Duodenal mucosa (tissue), 2 donors: ENCODE measurements around the gene KIF13A.
"Not testable (repeated sequence)": the region's sequence is repeated elsewhere in the genome, so short reads cannot be mapped to it uniquely, and the experiment has no call there.

ENCODE experiments used
- H3K27ac ChIP-seq: one replicate; pipeline ENCODE4 v1.7.0; 2013; ENCODE audit warnings: low read depth, low read length
- H3K27me3 ChIP-seq, 2 donors: one replicate each; pipeline ENCODE4 v1.7.0; 2013; ENCODE audit warnings: low read length in 2 of 2, control low read depth in 1 of 2; ENCODE audit not compliant: insufficient read depth in 2 of 2, control insufficient read depth in 1 of 2
- H3K36me3 ChIP-seq, 2 donors: one replicate each; pipeline ENCODE4 v1.7.0; 2013; ENCODE audit warnings: low read length in 2 of 2, control low read depth in 1 of 2; ENCODE audit not compliant: insufficient read depth in 2 of 2, control insufficient read depth in 1 of 2
- H3K4me1 ChIP-seq, 2 donors: one replicate each; pipeline ENCODE4 v1.7.0; 2013; ENCODE audit warnings: low read length in 2 of 2, control low read depth in 1 of 2; ENCODE audit not compliant: insufficient read depth in 2 of 2, control insufficient read depth in 1 of 2
- H3K4me3 ChIP-seq, 2 donors: one replicate each; pipeline ENCODE4 v1.7.0; 2013; ENCODE audit warnings: low read length in 2 of 2, low read depth in 1 of 2
- H3K9ac ChIP-seq, 2 donors: one replicate each; pipeline ENCODE4 v1.7.0; 2013; ENCODE audit warnings: low read length in 2 of 2, low read depth in 1 of 2
- H3K9me3 ChIP-seq, 2 donors: one replicate each; pipeline ENCODE4 v1.7.0; 2013; ENCODE audit warnings: low read length in 2 of 2, control low read depth in 1 of 2; ENCODE audit not compliant: control insufficient read depth in 1 of 2

The KIF13A gene

DNA sequence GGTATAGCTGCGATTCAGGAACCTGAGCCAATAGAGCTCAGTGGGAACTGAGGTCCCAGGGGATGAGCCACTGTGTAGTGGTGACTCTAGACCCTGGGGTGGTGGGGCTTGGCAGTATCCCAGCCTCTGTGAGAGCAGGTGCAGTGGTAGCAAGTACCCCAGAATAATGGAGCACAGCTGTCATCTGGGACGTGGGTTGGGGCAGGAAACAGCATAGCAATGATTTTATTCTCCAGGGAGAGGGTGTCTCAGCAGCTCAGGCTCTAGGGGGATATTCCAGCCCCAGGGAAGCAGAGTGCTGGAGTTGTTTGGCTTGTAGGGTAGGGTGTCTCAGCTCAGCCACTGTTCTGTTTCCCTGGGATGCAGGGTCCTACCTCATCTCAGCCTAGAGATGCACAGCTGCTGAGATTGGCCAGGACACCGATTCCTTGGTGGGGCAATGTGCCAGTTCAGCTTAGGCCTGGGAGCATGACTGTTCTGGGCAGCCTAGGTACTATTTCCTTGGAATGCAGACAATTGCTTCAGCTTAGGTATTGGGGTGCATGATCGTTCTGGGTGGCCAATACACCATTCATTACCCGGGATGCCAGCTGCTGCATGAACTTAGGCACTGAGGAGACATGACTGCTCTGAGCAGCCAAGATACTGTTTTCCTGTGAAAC, 246.7 kb downstream of the KIF13A start:
- Histone ChIP-seq H3K4me1 (no peaks in the 10 kb centered on the region), H3K27ac (no peak overlapping the region), H3K27me3 (no peaks in the 10 kb centered on the region), H3K36me3 (no peaks in the 10 kb centered on the region), H3K9me3 (peaks cover 12 to 22% of the 10 kb centered on the region in 2 donors), H3K4me3 (no peak overlapping the region), H3K9ac (no peak overlapping the region)

DNA sequence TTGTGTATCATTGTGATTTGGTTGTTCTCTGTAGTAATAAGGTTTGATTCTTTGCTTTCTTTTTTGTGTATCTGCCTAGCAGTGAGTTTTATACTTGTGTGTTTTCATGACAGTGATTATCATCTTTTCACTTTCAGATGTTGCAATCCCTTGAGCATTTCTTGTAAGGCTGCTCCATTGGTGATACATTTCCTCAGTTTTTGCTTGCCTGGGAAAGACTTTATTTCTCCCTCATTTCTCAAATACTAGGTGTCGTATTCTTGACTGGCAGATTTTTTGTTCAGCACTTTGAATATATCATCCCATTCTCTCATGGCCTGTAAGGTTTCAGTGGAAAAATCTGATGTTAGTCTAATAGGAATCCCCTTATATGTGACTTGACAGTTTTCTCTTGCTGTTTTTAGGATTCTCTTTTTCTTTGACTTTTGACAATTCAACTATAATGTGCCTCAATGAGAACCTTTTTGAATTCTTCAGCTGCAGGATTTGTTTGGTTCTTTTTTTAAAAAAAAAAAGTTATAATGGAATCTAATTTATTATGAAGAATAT, 249.7 kb downstream of the KIF13A start:
- no peak overlapping the region for H3K4me3 ChIP-seq
- no peaks in the 10 kb centered on the region for H3K27me3 ChIP-seq
- no peak overlapping the region for H3K9ac ChIP-seq
- no peaks in the 10 kb centered on the region for H3K36me3 ChIP-seq
- H3K4me1 ChIP-seq, result no peaks in the 10 kb centered on the region
- peaks cover 12 to 22% of the 10 kb centered on the region in 2 donors for H3K9me3 ChIP-seq
- no peak overlapping the region for H3K27ac ChIP-seq

DNA sequence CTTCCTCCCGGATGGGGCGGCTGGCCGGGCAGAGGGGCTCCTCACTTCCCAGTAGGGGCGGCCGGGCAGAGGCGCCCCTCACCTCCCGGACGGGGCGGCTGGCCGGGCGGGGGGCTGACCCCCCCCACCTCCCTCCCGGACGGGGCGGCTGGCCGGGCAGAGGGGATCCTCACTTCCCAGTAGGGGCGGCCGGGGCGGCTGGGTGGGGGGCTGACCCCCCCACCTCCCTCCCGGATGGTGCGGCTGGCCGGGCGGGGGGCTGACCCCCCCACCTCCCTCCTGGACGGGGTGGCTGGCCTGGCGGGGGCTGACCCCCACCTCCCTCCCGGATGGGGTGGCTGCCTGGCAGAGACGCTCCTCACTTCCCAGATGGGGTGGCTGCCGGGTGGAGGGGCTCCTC, 252.1 kb downstream of the KIF13A start:
- H3K27ac ChIP-seq, H3K27me3 ChIP-seq, H3K9ac ChIP-seq, H3K4me1 ChIP-seq, H3K4me3 ChIP-seq, H3K36me3 ChIP-seq: not testable (repeated sequence)
- H3K9me3 ChIP-seq, result peaks cover 12 to 22% of the 10 kb centered on the region in 2 donors

DNA sequence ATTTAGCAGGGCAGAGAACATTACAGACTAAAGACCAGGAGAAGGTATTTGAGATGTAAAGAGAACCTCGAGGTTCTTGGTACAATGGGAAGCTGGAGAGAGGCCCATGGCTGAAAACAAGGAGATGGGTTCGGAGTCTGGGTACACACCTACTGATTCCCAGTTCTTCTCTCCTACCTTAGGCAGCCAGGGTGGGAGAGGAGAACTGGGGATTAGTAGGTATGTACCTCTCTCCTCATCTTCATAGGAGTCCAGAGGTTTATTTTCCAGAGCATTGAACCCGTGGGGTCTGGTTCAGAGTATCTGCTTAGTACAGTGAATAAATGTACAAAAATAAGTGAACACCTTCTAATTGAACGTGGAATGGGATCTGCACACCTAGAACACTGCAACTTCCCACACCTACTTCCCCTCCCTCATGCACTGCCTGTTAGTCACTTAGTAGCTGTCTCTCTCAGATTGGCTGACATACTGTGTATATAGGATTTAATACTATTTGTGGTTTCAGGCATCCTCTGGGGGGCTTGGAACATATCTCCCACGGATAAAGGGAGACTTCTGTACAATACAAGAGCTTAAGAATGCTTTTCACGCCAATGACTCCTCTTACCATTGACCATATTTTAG, 257.2 kb downstream of the KIF13A start:
- Histone ChIP-seq H3K4me1 (peaks cover 1% of the 10 kb centered on the region in 2 donors), H3K36me3 (no peaks in the 10 kb centered on the region), H3K4me3 (no peak overlapping the region), H3K9ac (no peak overlapping the region), H3K9me3 (no peaks in the 10 kb centered on the region), H3K27me3 (no peaks in the 10 kb centered on the region), H3K27ac (no peak overlapping the region)

DNA sequence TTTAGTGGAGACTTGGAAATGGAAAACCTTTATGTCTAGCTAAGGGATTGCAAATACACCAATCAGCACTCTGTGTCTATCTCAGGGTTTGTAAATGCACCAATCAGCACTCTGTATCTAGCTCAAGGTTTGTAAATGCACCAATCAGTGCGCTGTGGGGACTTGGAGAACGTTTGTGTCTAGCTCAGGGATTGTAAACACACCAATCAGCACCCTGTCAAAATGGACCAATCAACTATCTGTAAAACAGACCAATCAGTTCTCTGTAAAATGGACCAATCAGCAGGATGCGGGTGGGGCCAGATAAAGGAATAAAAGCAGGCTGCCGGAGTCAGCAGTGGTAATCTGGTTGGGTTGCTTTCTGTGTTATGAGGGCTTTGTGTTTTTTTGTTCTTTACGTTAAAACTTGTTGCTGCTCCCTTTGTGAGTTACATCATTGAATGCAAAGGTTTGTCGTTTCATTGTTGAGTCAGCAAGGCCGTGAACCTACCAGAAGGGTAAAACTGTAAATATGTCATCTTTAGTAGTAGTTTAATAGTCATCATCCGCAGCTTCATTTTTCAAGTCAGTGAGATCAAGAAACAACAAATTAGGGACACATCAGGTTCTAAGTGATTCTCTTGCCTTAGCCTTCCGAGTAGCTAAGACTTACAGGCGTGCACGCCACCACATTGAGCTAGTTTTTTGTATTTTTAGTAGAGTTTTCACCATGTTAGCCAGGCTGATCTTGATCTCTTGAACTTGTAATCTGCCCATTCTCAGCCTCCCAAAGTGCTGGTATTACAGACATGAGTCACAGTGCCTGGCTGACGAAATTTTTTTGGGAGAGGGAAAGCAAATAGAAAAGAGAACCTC, 258.0 kb downstream of the KIF13A start:
- Histone ChIP-seq H3K9ac (no peak overlapping the region), H3K27ac (no peak overlapping the region), H3K4me3 (no peak overlapping the region), H3K27me3 (no peaks in the 10 kb centered on the region), H3K36me3 (no peaks in the 10 kb centered on the region), H3K9me3 (no peaks in the 10 kb centered on the region), H3K4me1 (peaks cover 4 to 5% of the 10 kb centered on the region in 2 donors)

DNA sequence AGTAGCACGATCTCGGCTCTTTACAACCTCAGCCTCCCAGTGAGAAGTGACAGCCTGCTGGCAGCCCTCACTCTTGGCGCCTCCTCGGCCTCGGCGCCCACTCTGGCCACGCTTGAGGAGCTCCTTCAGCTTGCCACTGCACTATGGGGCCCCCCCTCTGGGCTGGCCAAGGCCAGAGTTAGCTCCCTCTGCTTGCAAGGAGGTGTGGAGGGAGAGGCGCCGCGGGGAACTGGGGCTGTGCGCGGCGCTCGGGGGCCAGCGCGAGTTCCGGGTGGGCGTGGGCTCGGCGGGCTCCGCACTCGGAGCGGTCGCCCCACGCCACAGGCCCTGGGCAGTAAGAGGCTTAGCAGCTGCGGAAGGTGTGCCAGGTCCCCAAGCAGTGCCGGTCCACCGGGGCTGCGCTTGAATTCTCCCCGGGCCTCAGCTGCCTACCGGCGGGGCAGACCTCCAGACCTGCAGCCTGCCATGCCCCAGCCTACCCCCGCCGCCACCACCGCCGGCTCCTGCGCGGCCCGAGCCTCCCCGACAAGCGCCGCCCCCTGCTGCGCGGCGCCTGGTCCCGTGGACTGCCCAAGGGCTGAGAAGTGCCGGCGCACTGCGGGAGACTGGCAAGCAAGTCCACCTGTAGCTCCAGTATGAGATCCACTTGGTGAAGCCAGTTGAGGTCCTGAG, 258.7 kb downstream of the KIF13A start:
- H3K36me3 ChIP-seq, result no peaks in the 10 kb centered on the region
- no peaks in the 10 kb centered on the region for H3K9me3 ChIP-seq
- no peaks in the 10 kb centered on the region for H3K27me3 ChIP-seq
- no peak overlapping the region for H3K27ac ChIP-seq
- no peak overlapping the region for H3K4me3 ChIP-seq
- peaks cover 4 to 5% of the 10 kb centered on the region in 2 donors for H3K4me1 ChIP-seq
- no peak overlapping the region for H3K9ac ChIP-seq

DNA sequence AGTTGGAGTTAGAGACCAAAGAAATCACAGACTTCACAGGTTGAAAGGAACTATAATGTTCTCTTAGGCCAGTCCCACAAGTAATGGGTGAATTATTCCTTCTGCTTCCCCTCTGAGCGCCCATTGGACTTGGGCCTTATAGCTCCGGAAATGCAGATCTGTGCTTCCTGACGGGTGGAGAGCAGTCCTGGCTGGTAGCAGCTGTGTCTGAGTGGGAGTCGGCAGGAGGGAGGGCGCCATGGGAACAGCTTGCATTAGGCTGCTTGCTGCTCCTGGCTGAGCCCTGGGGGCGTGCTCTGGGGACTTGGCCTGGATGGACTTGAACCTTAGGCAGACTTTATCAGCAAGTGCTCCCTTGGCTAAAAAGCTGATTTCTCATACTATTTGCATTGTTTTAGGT, 262.4 kb downstream of the KIF13A start:
- Histone ChIP-seq H3K4me1 (peaks cover 4 to 5% of the 10 kb centered on the region in 2 donors), H3K27me3 (no peaks in the 10 kb centered on the region), H3K36me3 (no peaks in the 10 kb centered on the region), H3K9me3 (no peaks in the 10 kb centered on the region), H3K4me3 (no peak overlapping the region), H3K9ac (no peak overlapping the region), H3K27ac (no peak overlapping the region)

DNA sequence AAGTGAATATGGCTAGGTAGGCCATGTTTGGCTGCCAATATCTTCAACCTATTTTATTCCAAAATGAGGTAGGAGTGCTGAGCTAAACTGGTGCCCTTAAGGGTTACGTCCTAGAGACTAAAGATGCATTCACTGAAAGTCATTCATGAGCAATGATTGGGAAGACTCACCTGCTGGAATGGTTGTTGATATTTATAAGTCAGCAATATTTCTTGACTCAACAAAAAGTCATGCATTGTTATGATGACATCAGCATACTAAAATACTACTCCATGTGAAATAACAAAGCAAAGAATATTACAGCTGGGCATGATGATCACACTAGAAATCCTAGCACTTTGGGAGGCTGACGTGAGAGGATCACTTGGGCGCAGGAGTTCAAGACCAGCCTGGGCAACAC, 263.1 kb downstream of the KIF13A start:
- Histone ChIP-seq H3K27ac (no peak overlapping the region), H3K27me3 (no peaks in the 10 kb centered on the region), H3K4me1 (peaks cover 4 to 5% of the 10 kb centered on the region in 2 donors), H3K9me3 (no peaks in the 10 kb centered on the region), H3K9ac (no peak overlapping the region), H3K36me3 (no peaks in the 10 kb centered on the region), H3K4me3 (no peak overlapping the region)

DNA sequence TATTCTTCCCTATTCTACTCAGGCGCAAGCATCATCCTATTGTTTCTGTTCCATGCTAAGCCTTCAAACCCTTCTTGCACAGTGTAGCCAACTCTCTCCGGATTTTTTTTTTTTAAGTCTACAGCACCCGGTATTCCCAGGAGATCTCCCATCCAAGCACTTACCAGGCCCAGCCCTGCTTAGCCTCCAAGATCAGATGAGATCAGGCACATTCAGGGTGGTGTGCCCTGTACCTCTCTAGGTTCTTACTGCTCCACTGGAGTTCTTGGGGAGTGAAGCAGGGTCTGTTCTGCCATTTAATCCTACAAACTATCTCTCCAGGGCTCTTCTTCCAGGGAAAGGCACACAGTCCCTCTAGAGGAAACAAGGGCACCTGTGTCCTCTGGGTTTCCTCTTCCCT, 265.8 kb downstream of the KIF13A start:
- H3K9me3 ChIP-seq, result no peaks in the 10 kb centered on the region
- H3K27me3 ChIP-seq, result no peaks in the 10 kb centered on the region
- no peak overlapping the region for H3K9ac ChIP-seq
- H3K4me1 ChIP-seq, result peaks cover 4 to 5% of the 10 kb centered on the region in 2 donors
- no peaks in the 10 kb centered on the region for H3K36me3 ChIP-seq
- no peak overlapping the region for H3K4me3 ChIP-seq
- H3K27ac ChIP-seq, result no peak overlapping the region
